ENCODE results near the gene CFAP100.

The CFAP100 gene

DNA sequence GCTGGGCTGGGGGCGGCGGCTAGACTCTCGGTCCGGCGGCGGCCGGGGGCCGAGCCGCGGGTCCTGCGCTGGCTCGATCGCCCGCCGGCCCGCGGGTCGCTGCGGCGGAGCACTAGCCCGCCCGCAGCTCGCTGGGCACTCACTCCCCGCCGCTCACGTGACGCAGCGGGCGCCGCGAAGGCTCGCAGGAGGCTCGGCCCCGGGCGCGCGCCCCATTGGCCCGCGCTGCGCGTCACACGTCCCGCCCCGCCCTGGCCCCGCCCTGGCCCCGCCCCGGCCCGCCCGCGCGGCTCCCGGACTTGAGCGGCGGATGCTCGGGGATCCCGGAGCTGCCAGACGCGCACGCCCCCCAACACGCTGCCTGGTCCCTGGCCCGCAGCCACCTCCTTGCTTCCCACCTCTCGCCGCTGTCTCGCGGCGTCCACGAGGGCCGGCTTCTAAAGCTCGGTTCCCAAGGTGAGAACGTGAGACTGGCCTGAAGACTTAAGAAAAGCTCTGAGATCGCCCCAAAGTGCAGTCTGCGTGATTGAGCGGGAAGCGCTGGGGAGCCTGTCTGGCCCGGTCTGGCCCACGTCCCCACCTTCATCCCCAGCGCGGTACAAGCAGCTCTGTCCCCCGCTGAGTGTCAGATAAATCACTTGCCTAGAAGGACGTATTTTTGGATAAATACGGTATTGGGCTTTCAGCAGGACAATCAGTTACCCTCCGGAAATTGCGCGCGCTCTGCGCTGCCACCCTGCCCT lies 37.2 kb upstream of the CFAP100 start, which contains the start of gene KLF15:
TSS of gene KLF15 (minus strand) at position 114 of the 743 bp plus-strand sequence. CDS start 4,486 bp downstream, outside the sequence.
- DNase-seq: peak; percentile 33 to 85

DNA sequence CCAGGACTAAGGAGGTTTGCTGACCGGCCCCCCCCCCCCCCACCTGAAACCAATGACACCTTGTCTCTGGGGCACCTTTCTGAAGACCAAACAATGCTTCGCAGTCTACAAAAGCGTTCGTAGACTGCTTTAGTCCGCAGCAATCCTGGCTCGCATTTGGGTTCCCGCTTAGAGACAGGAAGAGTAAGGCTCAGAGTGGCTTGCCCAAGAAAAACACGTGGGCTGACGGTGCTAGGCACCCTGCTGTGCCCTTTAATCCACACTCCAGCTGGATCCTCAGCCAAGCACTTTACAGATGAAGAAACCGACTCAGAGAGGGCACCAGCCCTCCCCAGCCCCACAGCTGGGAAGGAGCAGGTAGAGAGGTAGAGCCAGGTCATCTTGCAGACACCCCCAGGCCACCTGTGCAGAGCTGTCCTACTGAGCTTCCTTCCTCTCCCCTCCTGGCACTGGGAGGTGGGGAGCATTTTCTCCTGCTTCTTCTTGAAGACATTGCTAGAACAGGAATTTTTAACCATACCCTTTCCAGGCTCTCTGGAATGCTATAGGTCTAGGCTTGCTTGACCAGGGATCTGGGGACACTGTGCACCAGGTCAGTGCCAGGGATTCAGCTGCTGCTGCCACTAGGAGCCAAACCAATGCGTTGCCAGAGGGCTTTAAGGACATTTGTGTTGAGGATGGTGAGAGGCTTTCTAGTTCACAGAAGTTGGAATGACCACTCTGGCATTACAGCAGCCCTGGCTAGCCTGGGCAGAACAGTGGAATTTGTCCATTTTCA lies 36.5 kb upstream of the CFAP100 start:
- DNase-seq: no peak

DNA sequence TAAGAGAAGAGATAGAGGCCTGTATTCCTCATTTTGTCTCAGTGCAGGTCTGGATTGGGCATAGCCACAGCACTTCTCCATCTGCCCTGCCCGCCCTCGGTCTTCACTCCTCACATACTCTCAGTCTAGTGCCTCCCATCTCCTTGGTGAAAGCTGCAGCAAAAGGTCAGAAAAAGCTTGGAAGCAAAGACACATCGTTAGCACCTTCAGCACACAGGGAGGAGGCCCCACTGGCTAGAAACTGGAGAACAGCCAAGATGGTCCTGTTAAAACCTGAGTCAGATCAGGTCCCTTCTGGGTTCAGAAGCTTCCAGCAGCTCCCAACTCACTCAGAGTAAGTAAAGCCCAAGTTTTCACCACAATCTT lies 35.9 kb upstream of the CFAP100 start:
- DNase-seq: no peak

DNA sequence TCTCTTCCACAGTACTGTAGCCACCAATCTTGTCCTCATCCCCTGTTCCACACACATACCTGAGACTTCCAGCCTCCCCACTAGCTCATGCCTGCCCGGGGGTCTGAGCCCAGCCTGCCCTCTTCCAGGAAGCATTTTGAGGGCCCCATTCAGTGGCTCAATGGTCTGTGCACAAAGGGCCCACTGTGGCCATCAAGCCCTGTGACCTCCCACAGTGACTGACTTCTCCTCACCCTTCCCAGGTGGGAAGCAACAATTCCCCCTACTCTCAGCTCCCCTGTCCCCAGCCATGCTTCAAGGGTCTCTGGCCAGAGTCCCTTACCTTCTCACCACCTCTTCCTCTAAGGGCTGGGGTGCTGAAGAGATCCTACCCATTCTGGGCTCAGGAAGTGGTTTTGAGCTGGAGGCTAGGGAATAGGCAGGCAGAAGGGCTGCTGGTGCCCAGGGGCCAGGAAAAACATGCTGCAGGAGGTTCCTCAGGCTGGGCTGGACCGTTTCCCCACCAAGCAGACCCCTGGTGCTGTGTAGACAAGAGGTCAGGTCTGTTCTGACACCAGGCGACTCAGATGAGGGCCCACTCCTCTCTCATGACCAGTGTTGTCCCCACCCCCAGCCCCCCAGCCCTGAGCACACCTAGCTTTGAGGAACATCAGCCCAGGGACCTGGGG lies 34.5 kb upstream of the CFAP100 start:
- no peak for DNase-seq

DNA sequence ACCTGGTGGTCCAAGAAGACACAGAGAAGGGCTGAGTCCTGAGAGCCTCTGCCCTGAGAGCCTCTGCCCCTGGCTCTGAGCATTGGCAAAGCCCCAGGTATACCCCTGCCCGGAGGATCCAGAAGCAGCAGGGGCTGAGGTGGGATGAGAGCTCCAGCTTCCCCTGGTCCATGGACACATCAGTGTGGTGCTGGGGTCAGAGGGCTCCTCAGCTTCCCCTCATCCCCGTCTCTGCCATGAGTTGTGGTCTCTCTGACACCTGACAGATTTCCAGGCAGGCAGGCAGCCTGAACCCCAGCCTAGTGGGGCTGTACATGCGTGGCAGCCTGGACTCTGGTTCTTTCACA lies 34.0 kb upstream of the CFAP100 start:
- DNase-seq: no peak

DNA sequence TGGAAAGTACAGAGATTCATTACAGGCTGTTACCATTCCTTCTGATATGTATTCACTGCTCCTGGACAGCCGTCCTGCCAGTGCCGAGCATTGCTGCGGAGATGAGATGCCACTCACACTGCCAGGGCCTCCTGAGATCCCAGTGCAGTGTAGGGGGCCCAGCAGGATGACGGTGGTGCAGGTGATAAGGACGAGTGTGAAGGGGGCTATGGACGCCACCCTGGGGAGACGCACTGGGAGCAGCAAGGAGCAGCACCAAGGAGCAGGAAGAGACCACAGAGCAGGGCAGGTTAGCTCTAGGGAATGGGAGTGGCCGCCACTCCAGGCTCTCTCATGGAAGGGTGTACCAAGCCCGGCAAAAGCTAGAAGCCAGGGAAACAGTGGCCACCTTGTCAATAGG lies 33.5 kb upstream of the CFAP100 start:
- DNase-seq: no peak

DNA sequence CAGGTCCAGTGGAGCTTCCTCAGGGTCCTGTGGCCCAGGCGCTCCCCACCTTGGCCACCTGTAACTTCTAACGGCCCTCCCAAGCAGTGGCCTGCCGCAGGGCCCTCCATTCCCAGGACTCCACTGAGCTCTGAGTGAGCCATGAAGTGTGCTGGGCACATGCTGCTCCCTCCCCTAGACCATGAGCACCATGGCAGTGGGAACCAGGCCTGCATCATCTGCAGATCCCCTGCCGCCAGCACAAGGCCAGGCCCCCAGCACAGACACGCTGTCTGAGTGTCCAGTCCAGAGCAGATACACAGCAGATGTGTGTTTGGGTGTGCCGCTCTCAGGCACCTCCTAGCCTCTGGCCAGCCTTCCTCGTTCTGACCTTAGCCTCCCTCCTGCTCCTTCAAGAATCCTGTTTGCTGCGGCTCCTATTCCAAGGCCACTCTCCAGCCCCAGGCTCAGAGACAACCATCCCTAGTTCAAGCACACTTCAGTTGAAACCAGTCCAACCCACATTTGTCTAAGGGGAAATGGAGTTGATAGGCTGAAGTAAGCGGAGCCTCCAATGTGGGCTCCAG lies 30.5 kb upstream of the CFAP100 start:
- no peak for DNase-seq

DNA sequence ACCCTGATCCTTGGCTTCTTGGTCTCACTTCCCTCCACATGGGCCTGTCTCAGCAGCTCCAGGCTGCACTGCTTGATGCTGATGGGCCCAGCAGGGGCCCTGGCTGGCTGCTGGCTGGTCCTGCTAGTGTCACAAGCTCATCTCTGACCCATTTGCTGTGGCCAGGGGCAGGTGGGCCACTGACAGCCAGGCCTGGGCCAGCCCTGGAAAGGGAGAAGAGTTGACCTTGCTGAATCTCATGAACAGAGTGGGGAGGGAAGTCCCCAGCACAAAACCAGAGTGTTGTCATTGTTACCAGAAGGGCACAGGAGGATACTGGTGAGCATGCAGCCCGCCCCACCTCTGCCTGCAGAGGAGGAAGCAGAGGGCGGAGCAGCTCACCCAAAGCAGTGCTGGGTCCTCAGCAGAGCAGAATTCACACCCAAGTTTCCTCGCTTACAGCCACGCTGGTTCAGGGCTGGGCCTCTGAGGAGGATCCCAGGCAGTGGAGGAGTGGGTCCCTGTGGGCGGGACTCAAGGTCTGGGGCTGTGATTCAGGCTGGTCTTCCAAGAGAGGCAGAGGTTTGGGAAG lies 29.9 kb upstream of the CFAP100 start:
- DNase-seq: no peak

DNA sequence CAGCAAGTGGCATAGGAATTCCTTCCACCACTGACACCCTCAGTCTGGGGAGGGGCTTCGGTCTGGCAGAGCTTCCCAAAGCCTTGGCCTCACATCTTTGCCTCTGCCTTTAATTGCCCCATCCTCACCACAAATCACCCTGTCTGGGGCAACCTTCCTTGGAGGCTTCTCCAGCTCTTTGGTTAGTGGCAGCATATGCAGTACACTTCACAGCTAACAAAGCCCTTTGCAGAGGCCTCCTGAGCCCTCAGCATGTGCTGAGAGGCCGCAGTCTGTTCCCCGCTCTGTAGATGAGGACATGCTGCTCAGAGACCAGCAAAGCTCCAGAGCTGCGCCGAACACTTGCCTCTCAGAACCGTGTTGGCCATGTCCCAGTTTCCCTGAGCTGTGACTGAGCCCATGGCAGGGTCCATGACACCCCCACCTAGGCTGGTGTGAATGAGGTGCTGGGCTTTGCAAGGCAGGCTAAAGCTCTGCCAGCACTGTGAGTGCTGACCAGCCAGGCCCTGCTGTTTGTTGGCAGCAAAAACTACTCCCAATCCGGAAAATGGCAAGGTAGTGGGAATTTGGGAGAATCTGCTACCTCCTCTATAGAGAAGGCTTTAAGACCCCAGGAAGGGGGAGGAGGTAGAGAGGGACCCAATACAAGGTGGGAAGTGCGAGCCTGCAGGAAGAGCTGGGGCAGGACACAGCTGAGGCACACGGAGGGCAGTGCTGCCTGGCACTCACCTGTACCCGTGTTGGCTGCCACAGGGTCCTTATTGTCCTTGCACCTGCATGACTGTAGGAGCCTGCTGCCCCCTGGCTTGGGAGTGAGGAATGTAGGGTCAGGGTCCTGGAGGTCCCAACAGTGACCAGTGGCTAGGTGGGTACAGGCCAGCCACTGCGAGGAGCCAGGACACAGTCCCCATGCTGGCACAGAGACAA lies 29.1 kb upstream of the CFAP100 start:
- no peak for DNase-seq

DNA sequence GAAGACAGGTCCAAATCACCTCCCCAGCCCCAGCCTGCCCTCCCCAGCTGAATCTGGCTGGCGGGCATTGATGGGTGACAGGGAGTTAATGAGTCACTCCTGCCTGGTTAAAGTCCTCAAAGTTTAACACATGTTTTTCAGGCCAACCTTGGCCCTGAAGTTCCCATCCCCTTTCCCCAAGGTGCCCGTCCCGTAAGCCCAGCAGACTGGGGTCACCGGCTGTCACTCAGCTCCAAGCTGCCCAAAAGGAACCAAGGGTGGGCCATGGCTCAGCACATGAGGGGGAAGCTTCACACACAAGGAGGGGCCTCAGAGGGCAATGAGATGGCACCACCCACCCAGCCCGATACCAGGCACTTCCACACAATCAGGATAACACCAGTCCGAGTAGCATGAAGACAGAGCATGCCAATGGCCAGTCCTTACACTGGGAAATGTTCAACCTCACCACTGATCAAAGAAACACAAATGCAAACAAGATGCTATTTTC lies 27.3 kb upstream of the CFAP100 start:
- DNase-seq: no peak

DNA sequence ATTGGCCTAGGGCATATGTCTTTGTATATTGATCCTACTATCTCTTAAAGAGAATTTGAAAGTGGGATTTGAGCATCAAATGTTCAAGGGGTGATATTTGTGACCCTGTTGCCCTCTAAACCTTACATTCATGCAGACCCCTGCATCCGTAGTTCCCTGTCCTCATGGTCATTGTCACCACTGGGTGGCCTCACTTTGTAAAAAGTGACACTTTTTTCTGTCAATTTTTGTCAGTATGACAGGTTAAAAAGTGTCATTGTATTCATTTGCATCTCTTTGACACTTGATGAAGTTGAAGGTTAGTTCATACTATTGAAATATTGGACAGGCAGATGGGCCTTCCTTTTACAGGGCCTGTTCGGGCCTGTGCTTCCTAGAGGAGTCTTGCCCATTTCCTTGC lies 25.2 kb upstream of the CFAP100 start:
- no peak for DNase-seq

DNA sequence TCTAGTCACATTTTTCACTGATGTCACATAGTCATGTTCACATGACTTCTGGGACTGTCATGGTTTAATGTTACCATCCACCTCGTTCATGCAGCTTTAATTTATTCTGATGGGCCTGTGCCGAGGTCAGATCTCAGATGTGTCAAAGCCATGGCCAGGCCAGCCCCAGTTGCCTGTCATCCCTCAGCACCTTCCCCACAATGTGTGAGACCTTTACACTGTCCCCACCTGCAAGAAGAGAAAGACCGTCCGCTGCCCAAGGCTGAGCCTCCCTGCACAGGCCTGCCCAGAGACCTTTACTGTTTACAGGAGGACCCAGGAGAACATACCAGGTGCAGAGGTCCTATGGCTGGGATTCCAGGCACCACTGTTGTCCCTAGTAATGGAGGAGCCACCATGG lies 24.7 kb upstream of the CFAP100 start:
- no peak for DNase-seq

DNA sequence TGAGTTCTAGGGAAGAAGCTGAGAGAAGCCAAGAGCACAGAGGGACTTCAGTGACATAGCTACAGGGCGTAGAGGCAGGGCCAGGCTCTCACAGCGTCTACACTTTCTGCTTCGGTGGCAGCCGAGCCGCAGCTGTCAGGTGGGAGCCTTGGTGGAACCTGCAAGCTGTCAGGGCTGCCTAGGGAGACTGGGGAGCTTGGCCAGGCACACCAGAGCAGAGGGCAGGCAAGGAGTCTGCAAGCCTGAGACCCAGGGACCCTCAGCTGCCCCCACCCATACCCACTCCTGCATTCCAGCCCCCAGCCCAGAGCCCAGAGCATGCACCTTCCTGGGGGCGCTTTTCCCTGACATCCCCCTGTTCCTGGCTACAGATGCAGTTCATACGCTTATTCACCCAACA lies 24.1 kb upstream of the CFAP100 start:
- DNase-seq: no peak

DNA sequence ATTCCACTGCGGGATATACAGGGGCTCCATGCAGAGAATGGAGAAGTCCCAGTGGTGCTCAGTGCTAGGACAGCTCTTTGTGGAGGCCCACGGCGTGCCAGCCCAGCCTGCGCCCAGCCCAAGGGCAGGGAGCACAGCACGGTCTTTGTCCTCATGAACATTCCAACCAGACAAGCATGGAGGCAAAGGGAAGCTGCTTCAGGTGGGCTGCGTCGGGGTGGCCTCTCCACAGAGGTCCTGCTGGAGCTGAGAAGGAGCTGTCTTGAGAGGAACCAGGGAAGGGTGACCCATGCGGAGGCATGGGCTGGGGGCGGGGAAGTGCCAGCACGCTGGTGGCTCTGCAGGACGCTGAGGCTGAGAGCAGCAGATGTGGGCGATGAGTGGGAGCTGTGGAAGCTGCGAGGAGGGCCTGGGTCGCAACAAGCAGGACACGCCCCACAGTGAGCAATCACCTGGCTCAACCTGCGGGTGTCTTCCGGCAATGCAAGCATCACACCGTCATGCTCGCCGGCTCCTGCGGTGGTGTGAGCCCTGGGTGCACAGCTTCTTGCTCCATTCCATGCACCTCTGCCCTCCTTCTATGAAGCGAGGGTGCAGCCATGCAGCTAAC lies 23.5 kb upstream of the CFAP100 start:
- DNase-seq: no peak

DNA sequence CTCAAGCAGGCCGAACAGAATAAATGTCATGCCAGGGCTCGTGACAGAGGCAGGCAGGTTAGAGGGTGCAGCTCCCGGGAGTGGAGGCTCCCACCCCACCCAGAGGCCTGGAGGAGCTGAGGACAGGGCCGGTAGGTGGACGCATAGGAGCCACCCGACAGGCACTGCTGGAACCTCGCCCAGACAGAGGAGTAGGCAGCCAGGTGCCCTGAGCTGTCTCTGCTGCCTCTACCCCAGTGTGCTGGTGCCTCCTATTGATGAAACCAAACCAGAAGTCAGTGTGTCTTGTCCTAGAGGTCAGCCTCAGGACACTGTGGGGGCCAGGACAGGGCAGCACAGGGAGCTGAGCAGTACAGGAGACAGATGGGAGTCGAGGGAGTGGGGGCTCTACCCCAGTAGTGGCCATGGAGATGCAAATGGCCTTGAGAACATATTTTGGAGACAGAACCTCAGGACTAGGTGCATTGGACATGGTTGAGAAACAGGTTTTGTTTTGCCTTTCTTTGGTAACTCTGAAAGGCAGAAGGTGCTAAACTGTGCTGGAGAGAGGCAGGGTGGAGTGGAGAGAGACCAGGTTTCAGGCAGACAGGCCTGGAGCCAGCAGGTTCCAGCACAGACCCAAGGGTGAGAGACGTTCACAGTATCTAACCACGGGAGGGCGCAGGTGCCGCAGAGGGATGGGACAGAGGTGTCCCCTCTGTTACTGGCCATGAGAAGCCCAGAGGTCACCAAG lies 22.1 kb upstream of the CFAP100 start:
- no peak for DNase-seq

DNA sequence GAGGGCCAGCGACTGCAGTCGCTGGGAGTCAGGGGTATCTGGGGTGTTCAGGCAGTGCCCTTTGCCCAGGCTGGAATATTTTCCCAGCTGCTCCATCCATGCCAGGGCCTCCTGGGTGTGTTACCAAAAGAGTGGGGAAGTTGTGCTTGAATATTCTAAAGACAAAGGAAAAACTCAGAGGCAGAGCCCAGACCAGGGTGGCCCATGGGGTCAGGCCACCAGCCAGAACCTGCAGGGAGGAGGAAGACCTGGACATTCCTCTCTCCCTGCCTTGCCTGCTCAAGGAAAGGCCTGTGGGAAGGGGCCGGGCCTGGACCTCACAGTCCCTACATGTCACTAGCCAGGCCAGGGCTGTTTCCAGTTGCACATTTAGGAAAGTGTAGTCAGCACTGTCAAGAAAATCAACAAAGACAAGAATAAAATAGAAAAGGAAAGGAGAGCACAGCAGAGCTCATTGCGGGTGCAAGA lies 21.5 kb upstream of the CFAP100 start:
- no peak for DNase-seq

DNA sequence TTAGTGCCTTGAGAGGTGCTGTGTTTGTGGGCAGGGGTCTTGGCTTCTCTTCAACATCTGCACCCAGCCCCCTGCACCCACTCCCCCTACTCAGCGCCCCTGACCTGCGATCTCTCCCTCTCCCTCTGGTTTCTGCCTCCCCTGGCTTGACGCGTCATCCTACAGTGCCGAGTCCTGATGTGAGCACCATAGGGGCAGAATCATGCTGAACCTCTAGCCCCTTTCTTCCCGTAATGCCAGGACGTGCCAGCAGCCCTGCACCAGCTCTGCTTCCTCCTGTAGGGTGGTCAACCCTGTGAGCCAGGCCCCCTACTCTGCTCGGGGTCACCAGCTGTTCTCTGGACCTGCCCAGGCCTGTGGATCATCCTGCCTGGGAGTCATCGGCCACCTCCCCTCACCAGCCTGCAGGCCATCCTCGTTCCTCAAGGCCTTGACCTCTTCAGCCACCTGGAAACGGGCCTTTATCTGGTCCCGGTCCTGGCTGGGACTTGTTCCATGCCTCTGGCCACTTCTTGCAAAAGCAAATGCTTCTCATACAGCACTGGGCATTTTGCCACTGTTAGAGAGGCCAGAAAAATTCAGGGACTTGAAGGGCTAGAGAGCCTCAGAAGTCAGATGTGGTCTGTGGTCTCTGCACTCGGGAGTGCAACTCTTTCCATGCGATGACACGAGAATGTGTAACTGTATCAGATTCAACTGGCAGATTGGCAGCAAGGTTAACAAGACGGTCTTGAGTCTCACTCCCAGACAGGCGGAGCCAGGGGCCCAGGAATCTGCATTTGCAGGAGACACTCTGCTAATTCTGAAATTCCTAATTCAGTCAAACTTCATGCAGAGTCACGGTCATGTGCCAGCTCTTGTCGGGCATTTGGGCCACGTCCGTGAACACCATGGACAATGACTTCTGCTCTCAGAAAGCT lies 20.8 kb upstream of the CFAP100 start:
- no peak for DNase-seq

DNA sequence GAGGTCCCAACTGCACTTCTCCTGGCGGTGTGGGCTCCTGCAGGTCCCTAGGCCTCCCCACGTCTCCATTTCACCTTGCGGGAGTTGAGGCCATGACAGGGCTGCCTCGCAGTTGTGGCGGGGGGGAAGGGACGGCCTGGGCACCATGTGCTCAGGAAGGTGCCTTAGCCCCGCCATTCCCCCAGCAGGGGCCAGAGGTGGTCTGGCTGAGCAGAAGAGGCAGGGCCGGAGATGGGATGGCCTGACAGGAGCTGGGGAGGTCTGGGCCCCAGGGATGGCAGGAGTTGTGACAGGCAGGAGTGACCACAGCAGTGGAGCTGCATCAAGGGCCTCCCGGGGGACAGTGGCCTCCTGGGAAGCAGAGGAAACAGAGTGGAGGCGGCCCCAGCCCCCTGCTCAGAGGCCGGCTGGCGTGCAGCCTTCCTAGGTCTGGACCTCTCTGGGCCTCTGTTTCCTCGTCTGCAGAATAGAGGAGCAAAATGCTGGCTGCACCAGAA lies 18.8 kb upstream of the CFAP100 start:
- no peak for DNase-seq

DNA sequence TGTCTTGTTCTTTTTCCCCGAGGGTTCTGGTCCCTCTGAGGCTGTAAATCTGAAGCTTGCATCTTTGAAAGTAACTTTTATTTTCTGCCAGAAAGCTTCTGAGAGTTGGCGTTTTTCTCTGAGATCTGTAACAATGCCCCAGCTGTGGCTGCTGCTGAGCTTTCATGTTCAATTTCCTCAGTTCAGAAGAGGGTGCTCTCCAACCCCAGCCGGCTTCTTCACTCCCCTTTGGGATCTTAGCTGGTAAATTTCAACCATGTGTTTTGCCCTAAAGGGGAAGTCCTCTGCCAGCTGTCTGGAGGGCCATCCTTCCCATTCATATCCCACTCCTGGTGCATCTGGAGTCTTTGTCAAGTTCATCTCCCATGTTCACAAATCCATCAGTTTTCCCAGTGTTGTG lies 18.3 kb upstream of the CFAP100 start:
- no peak for DNase-seq

Measured in NCI-H446 (cell line).